HepG2 (cell line): ENCODE results near the gene RRM2. TPM values are rescaled to one million over a fixed set of nuclear protein-coding genes. Genes with fewer than 3 reads are reported as not detected.

ENCODE experiments used
- CEBPZ ChIP-seq: IDR thresholded peaks from 2 replicates; pipeline ENCODE4 v1.6.1; 2012; ENCODE audit warnings: low read length, improper control_type of control experiment
- DBP ChIP-seq: sonication (generic); formaldehyde crosslinking; IDR thresholded peaks from 2 replicates; pipeline ENCODE4 v1.4.0; 2020; ENCODE audit warnings: missing genetic modification reagents; ENCODE audit errors: not compliant biosample characterization
- NONO ChIP-seq, 2 experiments: fragments of 450-650 bp in 1 of 2; sonication (generic) in 1 of 2; formaldehyde crosslinking in 1 of 2; IDR thresholded peaks in 1 of 2; conservative IDR thresholded peaks in 1 of 2; 2 replicates each; pipeline versions ENCODE4 v1.6.1 to v1.8.0; 2017 to 2022; ENCODE audit warnings: mild to moderate bottlenecking in 1 of 2, missing genetic modification reagents in 1 of 2, moderate library complexity in 1 of 2
- NR2F6 ChIP-seq, 2 experiments: IDR thresholded peaks; 2 replicates each; pipeline ENCODE4 v1.6.1; 2016; ENCODE audit warnings: antibody characterized with exemption in 1 of 2, mild to moderate bottlenecking in 1 of 2
- RARA ChIP-seq: IDR thresholded peaks from 2 replicates; pipeline ENCODE4 v1.6.1; 2016; ENCODE audit warnings: missing genetic modification reagents, missing compliant biosample characterization
- REPIN1 ChIP-seq: sonication (generic); formaldehyde crosslinking; IDR thresholded peaks from 2 replicates; pipeline ENCODE4 v1.8.0; 2022; ENCODE audit warnings: missing genetic modification reagents, low read depth, mild to moderate bottlenecking, borderline replicate concordance
- RERE ChIP-seq: IDR thresholded peaks from 2 replicates; pipeline ENCODE4 v1.6.1; 2016; ENCODE audit warnings: low read depth, missing genetic modification reagents, missing compliant biosample characterization
- SIN3A ChIP-seq: IDR thresholded peaks from 2 replicates; pipeline ENCODE4 v1.6.1; 2011; ENCODE audit warnings: low read depth, mild to moderate bottlenecking, control low read depth, low read length, borderline replicate concordance
- SMAD1 ChIP-seq: sonication (generic); formaldehyde crosslinking; IDR thresholded peaks from 2 replicates; pipeline ENCODE4 v1.4.0; 2020; ENCODE audit warnings: missing genetic modification reagents, low read depth, mild to moderate bottlenecking, borderline replicate concordance
- TMF1 ChIP-seq: sonication (generic); formaldehyde crosslinking; IDR thresholded peaks from 2 replicates; pipeline ENCODE4 v1.8.1; 2022; ENCODE audit warnings: low read depth, missing genetic modification reagents
- ZNF230 ChIP-seq: sonication (generic); formaldehyde crosslinking; IDR thresholded peaks from 2 replicates; pipeline ENCODE4 v1.4.0; 2020; ENCODE audit warnings: mild to moderate bottlenecking, missing genetic modification reagents
- ZNF468 ChIP-seq: sonication (generic); formaldehyde crosslinking; IDR thresholded peaks from 2 replicates; pipeline ENCODE4 v1.8.0; 2022; ENCODE audit warnings: mild to moderate bottlenecking, moderate library complexity, missing genetic modification reagents
- ZNF547 ChIP-seq: sonication (generic); formaldehyde crosslinking; IDR thresholded peaks from 2 replicates; pipeline ENCODE4 v1.5.1; 2020; ENCODE audit warnings: mild to moderate bottlenecking, missing genetic modification reagents
- polyA plus RNA-seq, 8 experiments: library from polyadenylated mRNA; depleted of rRNA in 3 of 8; stranded (reverse) in 7 of 8; unstranded in 1 of 8; fragments of >200 nt; fragmentation: Illumina TruSeq in 4 of 8; extraction: Trizol in 4 of 8; gene quantifications; 2 replicates each; pipeline versions ENCODE4 v1.2.1 to v1.2.3, GENCODE V29; 2011 to 2016; ENCODE audit warnings: low read depth in 4 of 8, missing spikeins in 1 of 8, mixed read lengths in 1 of 8; ENCODE audit not compliant: insufficient read depth in 1 of 8
- total RNA-seq, 5 experiments: library from RNA; depleted of rRNA; stranded (reverse); fragments of >200 nt; fragmentation: Illumina TruSeq; extraction: Trizol; gene quantifications; 2 replicates each; pipeline ENCODE4 v1.2.3, GENCODE V29; 2016; ENCODE audit warnings: low read depth in 1 of 5

RRM2 gene
- total and polyA plus RNA-seq, 2 of the 13 experiments (the other 11 are each of a cell fraction or from before 2014, with no cell fraction given) = 31.3 to 150 TPM

- TF ChIP-seq RERE (no peak), CEBPZ (no peak), ZNF547 (no peak), NR2F6 (IDR thresholded peaks at IDR 0.05) (peak; percentile 91), NR2F6 (CRISPR knock-in tag; IDR thresholded peaks at IDR 0.05) (peak; percentile 76), NONO (IDR thresholded peaks at IDR 0.05) (no peak), NONO (CRISPR knock-in tag; conservative IDR thresholded peaks at IDR 0.05) (peak; percentile 59; the same call in 1 of the 2 replicates), TMF1 (CRISPR knock-in tag) (no peak), ZNF468 (no peak), SIN3A (no peak), SMAD1 (no peak), ZNF230 (CRISPR knock-in tag) (no peak), DBP (CRISPR knock-in tag) (no peak), RARA (peak; percentile 90), REPIN1 (0 out of 2 replicates have a peak, but pooled peaks have one; percentile 34)
These were observed 13.8 kb downstream of the RRM2 start (continued) for GRCh38 chr2:10136101-10136934.
